ENCODE results near the gene FHOD3.

FHOD3 gene

GRCh38 chr18:36376361-36376760, 78.8 kb downstream of the FHOD3 start:
- no peaks in the 10 kb centered on the region for H3K4me1 ChIP-seq (ENCODE audit: control insufficient read depth, insufficient read depth, low read length, poor library complexity, severe bottlenecking)
- H3K4me3 ChIP-seq (ENCODE audit: insufficient read depth, low read depth, low read length, poor library complexity, severe bottlenecking) = no peak overlapping the region
- no peaks in the 10 kb centered on the region for H3K36me3 ChIP-seq (ENCODE audit: control insufficient read depth, insufficient read depth, low read length)
- no peaks in the 10 kb centered on the region for H3K9me3 ChIP-seq (ENCODE audit: control insufficient read depth, low read length)
- DNase-seq = no peak
- peaks cover 4% of the 10 kb centered on the region for H3K27me3 ChIP-seq (replicated peaks; ENCODE audit: control insufficient read depth, insufficient read depth, low read length, poor library complexity, severe bottlenecking)
- no peak overlapping the region for H3K27ac ChIP-seq (ENCODE audit: insufficient read depth, low read length, poor library complexity, severe bottlenecking)

- peaks cover 4% of the 10 kb centered on the region for H3K27me3 ChIP-seq (replicated peaks; ENCODE audit: control insufficient read depth, insufficient read depth, low read length, poor library complexity, severe bottlenecking)
- no peaks in the 10 kb centered on the region for H3K9me3 ChIP-seq (ENCODE audit: control insufficient read depth, low read length)
- no peak for DNase-seq
- no peak overlapping the region for H3K27ac ChIP-seq (ENCODE audit: insufficient read depth, low read length, poor library complexity, severe bottlenecking)
- no peaks in the 10 kb centered on the region for H3K4me1 ChIP-seq (ENCODE audit: control insufficient read depth, insufficient read depth, low read length, poor library complexity, severe bottlenecking)
- H3K36me3 ChIP-seq (ENCODE audit: control insufficient read depth, insufficient read depth, low read length) = no peaks in the 10 kb centered on the region
- H3K4me3 ChIP-seq (ENCODE audit: insufficient read depth, low read depth, low read length, poor library complexity, severe bottlenecking) = no peak overlapping the region
Observed at GRCh38 chr18:36377626-36378025, 80.1 kb downstream of the FHOD3 start.

GRCh38 chr18:36378205-36378604, 80.7 kb downstream of the FHOD3 start:
- Histone ChIP-seq H3K9me3 (ENCODE audit: control insufficient read depth, low read length) (no peaks in the 10 kb centered on the region), H3K27me3 (replicated peaks; ENCODE audit: control insufficient read depth, insufficient read depth, low read length, poor library complexity, severe bottlenecking) (peaks cover 2% of the 10 kb centered on the region)

GRCh38 chr18:36379435-36379984, 82.0 kb downstream of the FHOD3 start:
- Histone ChIP-seq H3K27ac (ENCODE audit: insufficient read depth, low read length, poor library complexity, severe bottlenecking) (no peak overlapping the region), H3K36me3 (ENCODE audit: control insufficient read depth, insufficient read depth, low read length) (no peaks in the 10 kb centered on the region), H3K4me1 (ENCODE audit: control insufficient read depth, insufficient read depth, low read length, poor library complexity, severe bottlenecking) (no peaks in the 10 kb centered on the region), H3K27me3 (replicated peaks; ENCODE audit: control insufficient read depth, insufficient read depth, low read length, poor library complexity, severe bottlenecking) (no peaks in the 10 kb centered on the region), H3K4me3 (ENCODE audit: insufficient read depth, low read depth, low read length, poor library complexity, severe bottlenecking) (no peak overlapping the region), H3K9me3 (ENCODE audit: control insufficient read depth, low read length) (no peaks in the 10 kb centered on the region)
- DNase-seq = no peak

More at GRCh38 chr18:36378205-36378604, 80.7 kb downstream of the FHOD3 start:
- no peak overlapping the region for H3K27ac ChIP-seq (ENCODE audit: insufficient read depth, low read length, poor library complexity, severe bottlenecking)
- no peak for DNase-seq
- no peaks in the 10 kb centered on the region for H3K36me3 ChIP-seq (ENCODE audit: control insufficient read depth, insufficient read depth, low read length)
- no peaks in the 10 kb centered on the region for H3K4me1 ChIP-seq (ENCODE audit: control insufficient read depth, insufficient read depth, low read length, poor library complexity, severe bottlenecking)
- H3K4me3 ChIP-seq (ENCODE audit: insufficient read depth, low read depth, low read length, poor library complexity, severe bottlenecking) = no peak overlapping the region

- Histone ChIP-seq H3K36me3 (ENCODE audit: control insufficient read depth, insufficient read depth, low read length) (no peaks in the 10 kb centered on the region), H3K4me3 (ENCODE audit: insufficient read depth, low read depth, low read length, poor library complexity, severe bottlenecking) (no peak overlapping the region), H3K27ac (ENCODE audit: insufficient read depth, low read length, poor library complexity, severe bottlenecking) (no peak overlapping the region), H3K27me3 (replicated peaks; ENCODE audit: control insufficient read depth, insufficient read depth, low read length, poor library complexity, severe bottlenecking) (no peaks in the 10 kb centered on the region), H3K4me1 (ENCODE audit: control insufficient read depth, insufficient read depth, low read length, poor library complexity, severe bottlenecking) (no peaks in the 10 kb centered on the region), H3K9me3 (ENCODE audit: control insufficient read depth, low read length) (no peaks in the 10 kb centered on the region)
- DNase-seq = no peak
Observed at GRCh38 chr18:36380173-36380827, 82.8 kb downstream of the FHOD3 start.

- Histone ChIP-seq H3K9me3 (ENCODE audit: control insufficient read depth, low read length) (no peaks in the 10 kb centered on the region), H3K27ac (ENCODE audit: insufficient read depth, low read length, poor library complexity, severe bottlenecking) (no peak overlapping the region), H3K36me3 (ENCODE audit: control insufficient read depth, insufficient read depth, low read length) (no peaks in the 10 kb centered on the region), H3K4me3 (ENCODE audit: insufficient read depth, low read depth, low read length, poor library complexity, severe bottlenecking) (no peak overlapping the region), H3K27me3 (replicated peaks; ENCODE audit: control insufficient read depth, insufficient read depth, low read length, poor library complexity, severe bottlenecking) (no peaks in the 10 kb centered on the region), H3K4me1 (ENCODE audit: control insufficient read depth, insufficient read depth, low read length, poor library complexity, severe bottlenecking) (no peaks in the 10 kb centered on the region)
- DNase-seq = no peak
Observed at GRCh38 chr18:36381075-36381474, 83.6 kb downstream of the FHOD3 start.

- no peaks in the 10 kb centered on the region for H3K27me3 ChIP-seq (replicated peaks; ENCODE audit: control insufficient read depth, insufficient read depth, low read length, poor library complexity, severe bottlenecking)
- no peaks in the 10 kb centered on the region for H3K4me1 ChIP-seq (ENCODE audit: control insufficient read depth, insufficient read depth, low read length, poor library complexity, severe bottlenecking)
- no peak for DNase-seq
- H3K4me3 ChIP-seq (ENCODE audit: insufficient read depth, low read depth, low read length, poor library complexity, severe bottlenecking) = no peak overlapping the region
- H3K36me3 ChIP-seq (ENCODE audit: control insufficient read depth, insufficient read depth, low read length) = no peaks in the 10 kb centered on the region
- no peaks in the 10 kb centered on the region for H3K9me3 ChIP-seq (ENCODE audit: control insufficient read depth, low read length)
- no peak overlapping the region for H3K27ac ChIP-seq (ENCODE audit: insufficient read depth, low read length, poor library complexity, severe bottlenecking)
Observed at GRCh38 chr18:36382854-36383253, 85.3 kb downstream of the FHOD3 start.

- DNase-seq = no peak
- no peaks in the 10 kb centered on the region for H3K27me3 ChIP-seq (replicated peaks; ENCODE audit: control insufficient read depth, insufficient read depth, low read length, poor library complexity, severe bottlenecking)
- H3K36me3 ChIP-seq (ENCODE audit: control insufficient read depth, insufficient read depth, low read length) = no peaks in the 10 kb centered on the region
- no peaks in the 10 kb centered on the region for H3K4me1 ChIP-seq (ENCODE audit: control insufficient read depth, insufficient read depth, low read length, poor library complexity, severe bottlenecking)
- no peak overlapping the region for H3K27ac ChIP-seq (ENCODE audit: insufficient read depth, low read length, poor library complexity, severe bottlenecking)
- H3K9me3 ChIP-seq (ENCODE audit: control insufficient read depth, low read length) = no peaks in the 10 kb centered on the region
- H3K4me3 ChIP-seq (ENCODE audit: insufficient read depth, low read depth, low read length, poor library complexity, severe bottlenecking) = no peak overlapping the region
Observed at GRCh38 chr18:36386150-36386920, 88.8 kb downstream of the FHOD3 start.

- Histone ChIP-seq H3K27ac (ENCODE audit: insufficient read depth, low read length, poor library complexity, severe bottlenecking) (no peak overlapping the region), H3K36me3 (ENCODE audit: control insufficient read depth, insufficient read depth, low read length) (no peaks in the 10 kb centered on the region), H3K4me3 (ENCODE audit: insufficient read depth, low read depth, low read length, poor library complexity, severe bottlenecking) (no peak overlapping the region), H3K27me3 (replicated peaks; ENCODE audit: control insufficient read depth, insufficient read depth, low read length, poor library complexity, severe bottlenecking) (no peaks in the 10 kb centered on the region), H3K9me3 (ENCODE audit: control insufficient read depth, low read length) (no peaks in the 10 kb centered on the region), H3K4me1 (ENCODE audit: control insufficient read depth, insufficient read depth, low read length, poor library complexity, severe bottlenecking) (no peaks in the 10 kb centered on the region)
- no peak for DNase-seq
Observed at GRCh38 chr18:36387310-36387709, 89.8 kb downstream of the FHOD3 start.

GRCh38 chr18:36388310-36388709, 90.8 kb downstream of the FHOD3 start:
- Histone ChIP-seq H3K36me3 (ENCODE audit: control insufficient read depth, insufficient read depth, low read length) (no peaks in the 10 kb centered on the region), H3K27me3 (replicated peaks; ENCODE audit: control insufficient read depth, insufficient read depth, low read length, poor library complexity, severe bottlenecking) (no peaks in the 10 kb centered on the region), H3K4me3 (ENCODE audit: insufficient read depth, low read depth, low read length, poor library complexity, severe bottlenecking) (no peak overlapping the region), H3K27ac (ENCODE audit: insufficient read depth, low read length, poor library complexity, severe bottlenecking) (no peak overlapping the region), H3K9me3 (ENCODE audit: control insufficient read depth, low read length) (no peaks in the 10 kb centered on the region), H3K4me1 (ENCODE audit: control insufficient read depth, insufficient read depth, low read length, poor library complexity, severe bottlenecking) (no peaks in the 10 kb centered on the region)
- DNase-seq = no peak
